SW480 (cell line): ENCODE results near the gene FASTKD1.
A peak's percentile ranks its signal among the peaks of the same experiment; 100 is the strongest.

Experiments
- DNase-seq: peaks from one replicate; pipeline ENCODE4 v3.0.0-alpha.2; 2016; ENCODE audit warnings: low spot score

The FASTKD1 gene

DNA sequence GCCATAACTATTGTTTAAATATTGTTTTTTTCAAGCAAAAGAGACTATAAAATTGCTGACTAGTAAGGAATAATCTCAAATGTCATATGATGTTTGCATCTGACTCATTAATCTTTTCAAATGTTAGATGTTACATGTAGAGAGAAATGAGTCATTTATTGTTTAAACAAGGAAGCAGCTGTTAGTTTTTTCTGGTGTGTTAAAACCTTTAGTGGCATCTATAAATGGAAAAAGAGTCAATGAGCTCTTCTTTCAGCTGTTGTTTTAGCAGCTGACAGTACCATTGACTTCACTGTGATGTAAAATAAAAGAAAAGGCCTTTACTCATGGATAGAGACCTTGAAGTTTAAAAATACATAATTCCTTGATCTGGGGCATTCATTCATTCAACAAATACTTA, 66.0 kb downstream of the FASTKD1 start:
- peak; percentile 67 for DNase-seq

DNA sequence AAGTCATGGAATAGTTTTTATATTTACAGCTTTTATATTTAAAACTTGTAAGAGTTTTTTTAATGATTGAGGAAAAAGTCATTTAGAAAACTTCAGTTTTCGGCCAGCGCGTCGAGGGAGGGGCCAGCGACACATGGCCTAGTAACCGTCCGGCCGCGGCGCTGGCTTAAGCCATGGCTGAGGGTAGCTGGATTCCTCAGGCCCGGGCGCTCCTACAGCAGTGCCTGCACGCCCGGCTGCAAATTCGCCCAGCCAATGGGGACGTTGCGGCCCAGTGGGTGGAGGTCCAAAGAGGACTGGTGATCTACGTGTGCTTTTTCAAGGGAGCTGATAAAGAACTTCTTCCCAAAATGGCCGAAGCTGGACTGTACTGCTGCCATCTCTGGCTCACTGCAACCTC, 69.0 kb downstream of the FASTKD1 start:
- DNase-seq, result no peak

DNA sequence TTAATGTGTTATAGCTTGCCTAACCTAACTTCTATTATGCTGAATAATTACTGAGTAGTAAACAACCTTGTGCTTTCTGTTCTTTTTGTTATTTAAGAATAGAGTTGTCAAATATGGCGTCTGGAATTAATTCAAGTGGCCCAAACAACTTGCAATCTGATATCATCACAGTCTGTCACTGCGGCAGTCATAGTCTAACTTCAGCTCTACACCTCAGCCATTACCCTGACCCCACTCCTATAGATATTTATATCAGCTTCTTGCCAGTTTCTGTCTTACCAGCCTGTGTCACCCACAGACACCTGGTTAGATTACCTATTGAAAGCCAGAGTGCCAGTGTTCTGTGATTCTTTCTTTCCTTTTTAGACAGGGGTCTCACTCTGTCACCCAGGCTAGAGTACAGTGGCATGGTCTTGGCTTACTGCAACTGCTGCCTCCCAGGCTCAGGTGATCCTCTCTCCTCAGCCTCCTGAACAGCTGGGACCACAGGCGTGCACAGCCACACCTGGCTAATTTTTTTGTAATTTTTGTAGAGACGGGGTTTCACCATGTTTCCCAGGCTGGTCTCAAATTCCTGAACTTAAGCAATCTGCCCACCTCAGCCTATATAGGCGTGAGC, 78.2 kb downstream of the FASTKD1 start:
- DNase-seq, result no peak

DNA sequence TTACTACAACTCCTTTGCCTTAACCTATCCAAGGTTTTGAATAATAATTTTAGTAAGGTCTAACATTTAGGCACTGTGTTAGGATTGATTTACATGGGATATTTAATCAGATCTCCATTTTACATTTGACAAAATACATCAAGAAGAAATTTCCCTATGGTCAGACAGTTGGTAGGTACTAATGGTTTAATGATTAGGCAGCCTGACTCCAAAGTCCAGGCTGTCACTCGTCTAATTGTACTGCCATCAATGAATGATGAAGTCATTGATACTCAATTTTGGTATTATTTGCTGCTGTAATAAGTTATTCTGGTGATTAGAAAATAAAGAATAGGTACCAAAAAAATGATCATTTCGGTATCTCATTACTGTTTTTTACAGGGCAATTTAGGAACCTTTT, 80.3 kb downstream of the FASTKD1 start:
- DNase-seq, result no peak

DNA sequence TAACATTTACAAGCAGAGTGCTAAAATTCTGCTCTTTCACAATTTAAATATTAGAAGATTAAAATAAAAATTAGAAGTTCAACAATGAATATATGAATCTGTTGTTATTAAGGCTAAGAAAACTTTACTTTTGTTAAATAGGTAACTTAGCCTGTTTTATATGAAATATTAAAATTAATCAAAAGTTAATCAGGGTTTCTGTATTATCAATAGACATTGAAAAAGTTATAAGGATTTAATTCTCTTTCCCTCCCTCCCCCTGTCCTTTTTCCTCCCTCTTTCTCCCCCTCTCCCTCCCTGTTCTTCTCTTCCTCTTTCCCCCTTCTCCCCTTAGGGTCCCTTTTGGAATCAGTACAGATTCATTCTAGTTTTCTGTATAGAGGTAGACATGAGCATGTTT, 82.3 kb downstream of the FASTKD1 start:
- DNase-seq, result no peak

DNA sequence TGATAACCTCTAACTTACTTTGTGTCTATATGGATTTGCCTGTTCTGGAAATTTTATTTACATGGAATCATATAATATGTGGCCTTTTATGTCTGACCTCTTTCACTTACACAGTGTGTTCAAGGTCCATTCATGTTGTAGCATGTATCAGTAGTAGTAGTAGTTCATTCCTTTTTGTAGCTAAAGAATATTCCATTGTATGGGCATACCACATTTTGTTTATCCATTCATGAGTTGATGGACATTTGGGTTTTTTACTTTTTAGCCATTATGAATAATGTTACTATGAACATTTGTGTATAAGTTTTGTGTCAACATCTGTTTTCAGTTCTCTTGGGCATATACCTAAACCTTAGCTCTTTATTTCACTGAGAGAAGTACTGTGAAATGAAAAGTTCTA, 82.8 kb downstream of the FASTKD1 start:
- DNase-seq, result no peak

DNA sequence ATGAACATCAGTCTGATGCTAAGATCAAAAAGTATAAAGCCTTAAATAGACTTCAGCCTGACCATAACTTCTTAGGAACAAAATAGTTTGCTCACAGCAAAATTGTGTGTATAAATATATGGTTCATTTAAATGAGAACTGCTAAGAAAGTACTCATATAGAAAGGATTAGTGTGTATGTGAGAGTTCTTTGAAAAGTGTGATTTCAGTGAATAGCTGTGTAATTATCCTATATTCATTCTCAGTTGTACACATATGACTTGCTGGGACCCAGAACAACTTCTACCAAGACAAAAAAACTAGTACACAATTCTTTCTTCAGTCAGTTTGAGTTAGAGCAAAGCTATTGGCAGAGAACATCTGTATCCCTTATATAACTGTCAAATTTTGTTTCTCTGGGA, 87.2 kb downstream of the FASTKD1 start:
- no peak for DNase-seq

DNA sequence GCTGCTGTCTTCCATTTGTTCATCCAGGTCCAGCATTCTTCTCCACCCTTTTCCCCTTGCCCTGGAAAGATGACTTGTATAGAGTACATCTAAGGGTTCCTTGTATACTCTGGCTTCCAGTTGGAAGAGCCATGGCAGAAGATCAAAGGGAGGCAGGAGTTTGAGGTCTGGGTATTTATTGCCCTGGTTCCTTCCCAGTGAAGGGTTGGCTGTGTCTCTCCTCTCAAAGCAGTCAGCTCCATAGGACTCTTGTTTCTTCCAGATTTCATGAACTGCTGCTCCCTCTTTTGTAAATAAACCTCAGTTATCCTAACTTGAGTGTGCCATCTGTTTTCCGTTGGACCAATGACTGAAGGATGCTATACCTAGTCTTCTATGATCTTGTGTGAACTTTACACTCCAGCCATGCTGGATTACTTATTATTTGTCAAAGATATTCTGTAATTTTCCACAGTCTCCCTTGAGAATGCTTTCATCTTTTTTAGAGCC, 88.0 kb downstream of the FASTKD1 start:
- peak; percentile 56 for DNase-seq

DNA sequence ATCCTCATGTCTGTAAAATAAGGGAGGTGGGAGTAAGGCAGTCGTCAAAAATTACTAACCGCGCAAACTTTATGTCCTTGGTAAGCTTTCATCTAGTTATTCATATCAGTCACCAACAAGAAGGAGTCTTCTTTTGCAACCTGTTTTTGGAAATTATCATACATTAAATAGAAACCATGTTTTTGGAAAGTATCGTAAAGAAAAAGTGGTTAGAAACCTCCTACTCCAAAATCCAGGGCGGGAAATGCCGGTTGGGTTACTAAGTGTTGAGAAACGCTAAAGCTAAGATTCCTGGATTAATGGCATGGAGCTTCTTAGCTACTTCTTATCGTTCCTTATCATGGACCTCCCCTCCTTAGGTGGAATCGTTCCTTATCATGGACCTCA, 93.6 kb downstream of the FASTKD1 start:
- no peak for DNase-seq
